Upper lobe of left lung (tissue), 4 donors: ENCODE data around the gene PRRG2.

Source experiments
- POLR2AphosphoS5 ChIP-seq, 2 donors: sonication (generic); formaldehyde crosslinking; IDR thresholded peaks; one replicate each; pipeline ENCODE4 v1.5.1; 2017; ENCODE audit warnings: antibody characterized with exemption in 2 of 2
- TF ChIP-seq, protein P1 (sequence below), 6 experiments: fragments of 450-650 bp in 4 of 6; fragments of 200-600 bp in 2 of 6; sonication (generic) in 2 of 6; IDR thresholded peaks; one replicate each; pipeline ENCODE4 v1.5.1; 2016 to 2019; ENCODE audit warnings: antibody characterized with exemption in 6 of 6

DNA sequence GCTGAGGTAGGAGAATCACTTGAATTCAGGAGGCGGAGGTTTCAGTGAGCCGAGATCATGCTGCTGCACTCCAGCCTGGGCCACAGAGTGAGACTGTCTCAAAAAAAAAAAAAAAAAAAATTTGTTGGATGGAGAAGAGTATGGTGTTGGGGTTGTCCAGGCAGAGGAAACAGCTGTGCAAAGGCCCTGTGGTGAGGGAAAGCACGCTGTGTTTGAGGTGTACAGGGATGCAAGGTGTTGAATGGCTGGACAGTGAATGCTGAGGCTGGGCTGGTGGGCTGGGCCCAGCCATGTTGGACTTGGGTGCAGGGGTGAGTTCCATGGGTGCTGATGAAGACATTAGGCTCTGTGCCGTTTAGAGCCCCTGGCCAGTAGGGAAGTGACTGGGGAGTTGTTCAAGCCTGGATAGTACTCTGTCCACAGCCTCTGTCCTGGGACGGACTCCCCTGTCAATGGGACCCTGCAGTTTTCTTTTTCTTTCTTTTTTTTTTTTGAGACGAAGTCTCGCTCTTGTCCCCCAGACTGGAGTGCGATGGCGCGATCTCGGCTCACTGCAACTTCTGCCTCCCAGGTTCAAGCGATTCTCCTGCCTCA is 28.5 kb downstream of the PRRG2 start:
- TF ChIP-seq, protein P1, sequence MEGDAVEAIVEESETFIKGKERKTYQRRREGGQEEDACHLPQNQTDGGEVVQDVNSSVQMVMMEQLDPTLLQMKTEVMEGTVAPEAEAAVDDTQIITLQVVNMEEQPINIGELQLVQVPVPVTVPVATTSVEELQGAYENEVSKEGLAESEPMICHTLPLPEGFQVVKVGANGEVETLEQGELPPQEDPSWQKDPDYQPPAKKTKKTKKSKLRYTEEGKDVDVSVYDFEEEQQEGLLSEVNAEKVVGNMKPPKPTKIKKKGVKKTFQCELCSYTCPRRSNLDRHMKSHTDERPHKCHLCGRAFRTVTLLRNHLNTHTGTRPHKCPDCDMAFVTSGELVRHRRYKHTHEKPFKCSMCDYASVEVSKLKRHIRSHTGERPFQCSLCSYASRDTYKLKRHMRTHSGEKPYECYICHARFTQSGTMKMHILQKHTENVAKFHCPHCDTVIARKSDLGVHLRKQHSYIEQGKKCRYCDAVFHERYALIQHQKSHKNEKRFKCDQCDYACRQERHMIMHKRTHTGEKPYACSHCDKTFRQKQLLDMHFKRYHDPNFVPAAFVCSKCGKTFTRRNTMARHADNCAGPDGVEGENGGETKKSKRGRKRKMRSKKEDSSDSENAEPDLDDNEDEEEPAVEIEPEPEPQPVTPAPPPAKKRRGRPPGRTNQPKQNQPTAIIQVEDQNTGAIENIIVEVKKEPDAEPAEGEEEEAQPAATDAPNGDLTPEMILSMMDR (IDR thresholded peaks at IDR 0.05): no peak
- TF ChIP-seq POLR2AphosphoS5 (IDR thresholded peaks at IDR 0.05): no peak
